ENCODE data around the gene LSAMP.

Gene LSAMP

DNA sequence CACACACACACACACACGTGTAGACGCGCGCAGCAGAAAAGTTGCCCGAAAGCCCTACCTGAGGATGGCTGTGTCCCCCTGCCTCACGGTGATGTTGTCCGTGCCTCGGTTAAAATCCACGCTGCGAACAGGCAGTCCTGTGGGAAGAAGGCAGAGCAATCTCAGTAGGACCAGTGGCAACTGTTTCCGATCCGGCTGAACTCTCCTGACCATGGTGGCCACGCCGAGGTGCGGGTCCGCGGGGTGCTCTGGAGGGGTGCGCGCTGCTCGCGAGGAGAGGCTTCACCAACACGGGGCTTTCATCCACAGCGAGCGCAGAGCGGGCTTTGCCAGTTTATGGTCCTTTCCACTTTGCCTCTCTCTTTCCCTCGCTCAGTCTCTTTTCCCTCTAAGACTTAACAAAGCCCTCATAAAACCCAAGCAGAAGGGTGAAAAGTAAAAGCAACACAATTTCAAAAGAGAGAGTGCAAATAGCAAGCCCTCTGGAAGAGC, 422 bp downstream of the LSAMP start (continued):
- TF ChIP-seq, protein P1, sequence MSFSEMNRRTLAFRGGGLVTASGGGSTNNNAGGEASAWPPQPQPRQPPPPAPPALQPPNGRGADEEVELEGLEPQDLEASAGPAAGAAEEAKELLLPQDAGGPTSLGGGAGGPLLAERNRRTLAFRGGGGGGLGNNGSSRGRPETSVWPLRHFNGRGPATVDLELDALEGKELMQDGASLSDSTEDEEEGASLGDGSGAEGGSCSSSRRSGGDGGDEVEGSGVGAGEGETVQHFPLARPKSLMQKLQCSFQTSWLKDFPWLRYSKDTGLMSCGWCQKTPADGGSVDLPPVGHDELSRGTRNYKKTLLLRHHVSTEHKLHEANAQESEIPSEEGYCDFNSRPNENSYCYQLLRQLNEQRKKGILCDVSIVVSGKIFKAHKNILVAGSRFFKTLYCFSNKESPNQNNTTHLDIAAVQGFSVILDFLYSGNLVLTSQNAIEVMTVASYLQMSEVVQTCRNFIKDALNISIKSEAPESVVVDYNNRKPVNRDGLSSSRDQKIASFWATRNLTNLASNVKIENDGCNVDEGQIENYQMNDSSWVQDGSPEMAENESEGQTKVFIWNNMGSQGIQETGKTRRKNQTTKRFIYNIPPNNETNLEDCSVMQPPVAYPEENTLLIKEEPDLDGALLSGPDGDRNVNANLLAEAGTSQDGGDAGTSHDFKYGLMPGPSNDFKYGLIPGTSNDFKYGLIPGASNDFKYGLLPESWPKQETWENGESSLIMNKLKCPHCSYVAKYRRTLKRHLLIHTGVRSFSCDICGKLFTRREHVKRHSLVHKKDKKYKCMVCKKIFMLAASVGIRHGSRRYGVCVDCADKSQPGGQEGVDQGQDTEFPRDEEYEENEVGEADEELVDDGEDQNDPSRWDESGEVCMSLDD (tag by site-specific recombination; IDR thresholded peaks at IDR 0.05): peak; percentile 30; the same call in 1 of the 2 replicates

- CTCF ChIA-PET: no interaction called here
- H3K4me3 ChIP-seq (ENCODE audit: low read depth, low read length): peak overlapping the region; percentile 41
These were observed 1.1 kb downstream of the LSAMP start for GRCh38 chr3:116444115-116444747.

DNA sequence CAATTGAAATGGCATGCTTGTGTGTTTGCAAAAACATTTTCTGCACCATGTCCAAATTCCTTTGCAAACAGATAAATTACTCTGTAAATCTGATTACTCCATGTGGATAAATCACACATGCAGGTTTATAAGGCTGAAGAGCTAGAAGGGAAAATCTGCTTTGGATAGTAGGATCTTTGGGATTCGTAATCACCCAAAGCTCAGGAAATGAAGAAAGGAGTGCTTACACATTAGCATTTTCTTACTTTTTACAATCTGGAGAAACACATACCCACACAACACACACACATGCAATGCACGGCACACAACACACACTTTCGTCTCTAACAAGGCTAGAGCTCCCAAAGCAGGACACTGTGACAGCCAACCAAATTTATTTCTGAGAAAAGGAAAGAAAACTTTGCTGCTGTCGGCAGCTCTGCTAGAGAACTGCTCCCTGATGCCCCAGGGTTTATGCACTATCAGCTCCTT, 2.1 kb downstream of the LSAMP start:
- Histone ChIP-seq H3K9me3 (ENCODE audit: control insufficient read depth, insufficient read depth, low read depth, low read length) (no peaks in the 10 kb centered on the region), H3K27ac (ENCODE audit: extremely low read depth, low read depth, low read length) (no peak overlapping the region), H3K4me3 (ENCODE audit: low read depth, low read length) (no peak overlapping the region), H3K36me3 (ENCODE audit: control insufficient read depth in 2 of 2, insufficient read depth in 1 of 2, low read length in 2 of 2) (no peaks in the 10 kb centered on the region), H3K4me1 (ENCODE audit: control insufficient read depth, insufficient read depth, low read length) (no peaks in the 10 kb centered on the region)
- ChIA-PET CTCF (no interaction called here), POLR2A (no interaction called here)
- TF ChIP-seq, protein P2, sequence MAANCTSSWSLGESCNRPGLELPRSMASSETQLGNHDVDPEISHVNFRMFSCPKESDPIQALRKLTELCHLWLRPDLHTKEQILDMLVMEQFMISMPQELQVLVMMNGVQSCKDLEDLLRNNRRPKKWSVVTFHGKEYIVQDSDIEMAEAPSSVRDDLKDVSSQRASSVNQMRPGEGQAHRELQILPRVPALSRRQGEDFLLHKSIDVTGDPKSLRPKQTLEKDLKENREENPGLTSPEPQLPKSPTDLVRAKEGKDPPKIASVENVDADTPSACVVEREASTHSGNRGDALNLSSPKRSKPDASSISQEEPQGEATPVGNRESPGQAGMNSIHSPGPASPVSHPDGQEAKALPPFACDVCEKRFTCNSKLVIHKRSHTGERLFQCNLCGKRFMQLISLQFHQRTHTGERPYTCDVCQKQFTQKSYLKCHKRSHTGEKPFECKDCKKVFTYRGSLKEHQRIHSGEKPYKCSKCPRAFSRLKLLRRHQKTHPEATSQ (tag by site-specific recombination; IDR thresholded peaks at IDR 0.05): no peak
- TF ChIP-seq SCRT1 (tag by site-specific recombination; IDR thresholded peaks at IDR 0.05; ENCODE audit: borderline replicate concordance): no peak
- no peak for TF ChIP-seq ZNF645 (tag by site-specific recombination; IDR thresholded peaks at IDR 0.05)
- TF ChIP-seq KLF9 (tag by site-specific recombination; IDR thresholded peaks at IDR 0.05; ENCODE audit: low read depth): no peak
- no peak for TF ChIP-seq CTCF (tag by site-specific recombination; IDR thresholded peaks at IDR 0.05)
- no peak for TF ChIP-seq OSR2 (tag by site-specific recombination; IDR thresholded peaks at IDR 0.05)

More at GRCh38 chr3:116444115-116444747, 1.1 kb downstream of the LSAMP start:
- H3K4me1 ChIP-seq (ENCODE audit: control insufficient read depth, insufficient read depth, low read length): no peaks in the 10 kb centered on the region
- H3K27ac ChIP-seq (ENCODE audit: extremely low read depth, low read depth, low read length): no peak overlapping the region
- H3K36me3 ChIP-seq (ENCODE audit: control insufficient read depth in 2 of 2, insufficient read depth in 1 of 2, low read length in 2 of 2): no peaks in the 10 kb centered on the region
- no peak for TF ChIP-seq SCRT1 (tag by site-specific recombination; IDR thresholded peaks at IDR 0.05; ENCODE audit: borderline replicate concordance)
- TF ChIP-seq, protein P3, sequence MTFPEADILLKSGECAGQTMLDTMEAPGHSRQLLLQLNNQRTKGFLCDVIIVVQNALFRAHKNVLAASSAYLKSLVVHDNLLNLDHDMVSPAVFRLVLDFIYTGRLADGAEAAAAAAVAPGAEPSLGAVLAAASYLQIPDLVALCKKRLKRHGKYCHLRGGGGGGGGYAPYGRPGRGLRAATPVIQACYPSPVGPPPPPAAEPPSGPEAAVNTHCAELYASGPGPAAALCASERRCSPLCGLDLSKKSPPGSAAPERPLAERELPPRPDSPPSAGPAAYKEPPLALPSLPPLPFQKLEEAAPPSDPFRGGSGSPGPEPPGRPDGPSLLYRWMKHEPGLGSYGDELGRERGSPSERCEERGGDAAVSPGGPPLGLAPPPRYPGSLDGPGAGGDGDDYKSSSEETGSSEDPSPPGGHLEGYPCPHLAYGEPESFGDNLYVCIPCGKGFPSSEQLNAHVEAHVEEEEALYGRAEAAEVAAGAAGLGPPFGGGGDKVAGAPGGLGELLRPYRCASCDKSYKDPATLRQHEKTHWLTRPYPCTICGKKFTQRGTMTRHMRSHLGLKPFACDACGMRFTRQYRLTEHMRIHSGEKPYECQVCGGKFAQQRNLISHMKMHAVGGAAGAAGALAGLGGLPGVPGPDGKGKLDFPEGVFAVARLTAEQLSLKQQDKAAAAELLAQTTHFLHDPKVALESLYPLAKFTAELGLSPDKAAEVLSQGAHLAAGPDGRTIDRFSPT (tag by site-specific recombination; IDR thresholded peaks at IDR 0.05): 0 out of 2 replicates have a peak, but pooled peaks have one; percentile 11
- POLR2A ChIA-PET: no interaction called here
- H3K9me3 ChIP-seq (ENCODE audit: control insufficient read depth, insufficient read depth, low read depth, low read length): no peaks in the 10 kb centered on the region
